Measurements from ENCODE around the gene LARP4B. TPM values are rescaled to one million over a fixed set of nuclear protein-coding genes. Genes with fewer than 3 reads are reported as not detected.

The LARP4B gene
- total RNA-seq, 4 donors from 2014 or later, result 17.4 to 76.8 (median 32.2) TPM

DNA sequence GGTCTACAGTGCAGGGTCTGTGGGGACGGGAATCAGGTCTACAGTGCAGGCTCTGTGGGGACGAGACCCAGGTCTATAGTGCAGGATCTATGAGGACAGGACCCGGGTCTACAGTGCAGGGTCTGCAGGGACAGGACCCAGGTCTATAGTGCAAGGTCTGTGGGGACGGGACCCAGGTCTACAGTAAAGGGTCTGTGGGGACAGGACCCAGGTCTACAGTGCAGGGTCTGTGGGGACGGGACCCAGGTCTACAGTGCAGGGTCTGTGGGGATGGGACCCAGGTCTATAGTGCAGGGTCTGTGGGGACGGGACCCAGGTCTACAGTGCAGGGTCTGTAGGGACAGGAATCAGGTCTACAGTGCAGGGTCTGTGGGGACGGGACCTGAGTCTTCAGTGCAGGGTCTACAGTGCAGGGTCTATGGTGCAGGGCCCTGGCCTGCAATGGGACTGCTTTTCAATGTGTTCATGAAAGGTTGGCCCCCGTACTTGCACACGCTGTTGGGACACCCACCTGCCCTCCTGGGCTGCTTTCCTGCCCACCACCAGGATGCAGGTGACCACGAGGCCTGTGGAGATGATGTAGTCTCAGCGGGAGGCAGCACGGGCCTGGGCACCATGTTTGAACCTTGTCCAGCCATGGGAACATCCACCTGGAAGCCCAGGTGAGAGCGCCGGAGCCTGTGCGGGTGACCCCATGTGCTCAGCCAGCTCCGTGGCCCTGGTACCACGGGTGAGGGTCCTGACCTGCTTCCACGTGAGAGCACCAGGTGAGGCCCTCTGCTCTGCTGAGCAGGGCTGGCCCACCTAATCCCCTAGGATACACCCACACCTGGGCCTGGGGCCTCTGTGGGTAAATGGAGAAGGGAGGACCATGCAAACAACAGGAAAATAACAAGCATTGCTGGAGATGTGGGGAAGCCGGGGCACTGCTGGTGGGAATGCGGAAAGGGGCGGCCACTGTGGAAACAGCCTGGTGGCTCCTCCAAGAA, 150.7 kb downstream of the LARP4B start:
- no peak overlapping the region for H3K27ac ChIP-seq
- H3K4me3 ChIP-seq, result no peak overlapping the region
- no peaks in the 10 kb centered on the region for H3K9me3 ChIP-seq
- no peak for TF ChIP-seq POLR2A (IDR thresholded peaks at IDR 0.05)
- TF ChIP-seq, protein P1, sequence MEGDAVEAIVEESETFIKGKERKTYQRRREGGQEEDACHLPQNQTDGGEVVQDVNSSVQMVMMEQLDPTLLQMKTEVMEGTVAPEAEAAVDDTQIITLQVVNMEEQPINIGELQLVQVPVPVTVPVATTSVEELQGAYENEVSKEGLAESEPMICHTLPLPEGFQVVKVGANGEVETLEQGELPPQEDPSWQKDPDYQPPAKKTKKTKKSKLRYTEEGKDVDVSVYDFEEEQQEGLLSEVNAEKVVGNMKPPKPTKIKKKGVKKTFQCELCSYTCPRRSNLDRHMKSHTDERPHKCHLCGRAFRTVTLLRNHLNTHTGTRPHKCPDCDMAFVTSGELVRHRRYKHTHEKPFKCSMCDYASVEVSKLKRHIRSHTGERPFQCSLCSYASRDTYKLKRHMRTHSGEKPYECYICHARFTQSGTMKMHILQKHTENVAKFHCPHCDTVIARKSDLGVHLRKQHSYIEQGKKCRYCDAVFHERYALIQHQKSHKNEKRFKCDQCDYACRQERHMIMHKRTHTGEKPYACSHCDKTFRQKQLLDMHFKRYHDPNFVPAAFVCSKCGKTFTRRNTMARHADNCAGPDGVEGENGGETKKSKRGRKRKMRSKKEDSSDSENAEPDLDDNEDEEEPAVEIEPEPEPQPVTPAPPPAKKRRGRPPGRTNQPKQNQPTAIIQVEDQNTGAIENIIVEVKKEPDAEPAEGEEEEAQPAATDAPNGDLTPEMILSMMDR (IDR thresholded peaks at IDR 0.05), result no peak
- intact Hi-C loops (cut with DNase I; ENCODE audit: low total_unique reads), result no loop called here
- no peak for DNase-seq
- no peaks in the 10 kb centered on the region for H3K27me3 ChIP-seq
- H3K36me3 ChIP-seq, result no peaks in the 10 kb centered on the region
- H3K4me1 ChIP-seq, result no peaks in the 10 kb centered on the region

DNA sequence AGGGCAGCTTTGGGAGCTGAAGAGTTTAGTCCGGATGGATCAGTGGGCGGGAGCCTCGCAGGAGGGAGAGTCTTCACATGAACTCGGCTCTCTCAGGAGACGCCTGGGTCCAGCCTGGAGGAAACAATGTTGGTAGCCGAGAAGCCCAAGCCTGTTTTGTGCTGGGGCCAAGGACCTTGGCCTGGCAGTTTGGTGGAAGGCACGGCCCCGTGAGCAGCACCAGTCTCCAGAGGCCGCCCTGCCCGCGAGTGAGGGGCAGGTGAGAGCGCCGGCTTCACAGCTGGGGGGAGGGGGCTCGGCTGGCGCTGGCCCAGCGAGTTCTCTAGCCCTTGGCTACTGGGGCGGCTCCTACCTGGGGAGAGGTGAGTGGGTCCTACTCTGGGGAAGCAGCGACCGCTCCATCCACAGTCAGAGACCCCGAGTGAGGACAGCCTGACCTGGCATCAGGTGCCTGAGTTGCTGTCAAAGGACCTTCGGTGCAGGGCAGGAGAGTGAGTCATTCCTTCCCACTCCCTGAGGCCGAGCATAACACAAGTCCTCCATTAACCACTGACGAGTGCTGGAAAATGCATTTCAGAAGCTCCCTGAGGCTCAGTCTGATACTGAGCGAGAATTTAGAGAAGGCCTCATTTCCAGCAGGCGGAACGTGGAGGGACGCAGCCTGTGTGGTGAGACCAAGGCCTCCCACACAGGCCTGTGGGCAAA, 152.7 kb downstream of the LARP4B start:
- H3K27ac ChIP-seq, result no peak overlapping the region
- H3K9me3 ChIP-seq, result no peaks in the 10 kb centered on the region
- no peak overlapping the region for H3K4me3 ChIP-seq
- no peak for TF ChIP-seq POLR2A (IDR thresholded peaks at IDR 0.05)
- TF ChIP-seq, protein P1 (IDR thresholded peaks at IDR 0.05), result no peak
- H3K36me3 ChIP-seq, result no peaks in the 10 kb centered on the region
- H3K27me3 ChIP-seq, result no peaks in the 10 kb centered on the region
- intact Hi-C loops (cut with DNase I; ENCODE audit: low total_unique reads), result no loop called here
- no peak for DNase-seq
- H3K4me1 ChIP-seq, result no peaks in the 10 kb centered on the region

DNA sequence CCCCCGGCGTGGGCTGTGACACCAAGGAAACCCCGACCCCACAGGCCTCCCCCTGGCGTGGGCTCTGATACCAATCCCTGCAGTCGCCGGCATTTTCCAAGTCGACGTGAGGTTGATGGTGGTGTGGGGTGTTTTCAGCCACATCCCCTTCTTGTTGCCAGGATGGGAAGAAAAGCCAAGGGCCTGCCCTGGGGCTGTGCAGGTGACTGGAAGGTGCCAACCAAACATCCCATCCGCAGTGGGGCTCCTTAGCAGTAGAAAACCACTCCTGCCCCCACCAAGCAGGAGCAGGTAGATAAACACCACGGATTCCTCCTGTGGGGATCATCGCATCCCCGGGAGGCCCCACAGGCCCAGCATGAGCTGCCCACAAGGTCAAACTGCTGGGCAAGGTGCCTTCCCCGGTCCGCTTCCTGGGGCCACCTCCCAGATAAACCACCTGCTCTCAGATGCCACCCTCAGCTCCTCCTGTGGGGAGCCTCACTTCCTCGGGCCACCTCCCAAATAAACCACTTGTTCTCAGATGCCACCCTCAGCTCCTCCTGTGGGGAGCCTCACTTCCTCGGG, 153.5 kb downstream of the LARP4B start:
- Histone ChIP-seq H3K36me3 (no peaks in the 10 kb centered on the region), H3K4me1 (no peaks in the 10 kb centered on the region), H3K27ac (no peak overlapping the region), H3K9me3 (no peaks in the 10 kb centered on the region), H3K4me3 (no peak overlapping the region), H3K27me3 (no peaks in the 10 kb centered on the region)
- no peak for TF ChIP-seq POLR2A (IDR thresholded peaks at IDR 0.05)
- TF ChIP-seq, protein P1 (IDR thresholded peaks at IDR 0.05), result no peak
- intact Hi-C loops (cut with DNase I; ENCODE audit: low total_unique reads), result no loop called here
- DNase-seq, result no peak

DNA sequence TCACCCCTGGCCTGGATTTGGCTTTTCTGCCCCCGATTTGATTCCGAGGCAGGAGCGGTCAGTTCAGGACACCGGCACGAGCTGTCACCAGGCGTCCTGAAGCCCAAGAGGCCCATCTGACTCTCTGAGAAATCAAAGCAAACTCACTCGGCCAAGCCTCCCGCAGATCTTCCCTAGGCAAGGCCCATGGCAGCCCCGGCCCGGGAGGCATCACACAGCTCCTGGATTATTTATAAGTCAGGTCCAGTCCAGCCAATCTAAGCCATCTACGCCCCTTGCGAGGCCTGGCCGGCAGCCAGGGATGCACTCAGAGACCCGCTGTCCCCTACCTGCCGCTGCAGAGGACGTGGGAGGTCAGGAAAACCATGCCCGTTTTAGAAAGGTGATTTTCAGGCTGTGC, 154.7 kb downstream of the LARP4B start:
- Histone ChIP-seq H3K4me1 (no peaks in the 10 kb centered on the region), H3K36me3 (no peaks in the 10 kb centered on the region), H3K9me3 (no peaks in the 10 kb centered on the region), H3K4me3 (no peak overlapping the region), H3K27me3 (no peaks in the 10 kb centered on the region), H3K27ac (no peak overlapping the region)
- intact Hi-C loops (cut with DNase I; ENCODE audit: low total_unique reads), result no loop called here
- TF ChIP-seq, protein P1 (IDR thresholded peaks at IDR 0.05), result no peak
- TF ChIP-seq POLR2A (IDR thresholded peaks at IDR 0.05), result no peak
- no peak for DNase-seq

Measured in uterus (tissue), 4 donors.